MM.1S (cell line): ENCODE measurements around the gene OR2A2.

Experiments used
- CTCF ChIP-seq: fragments of 300-600 bp; sonication (generic); IDR thresholded peaks from 2 replicates; pipeline ENCODE4 v1.5.1; 2016; ENCODE audit warnings: antibody characterized with exemption, low read length, mixed read lengths
- EZH2phosphoT487 ChIP-seq: fragments of 300-600 bp; sonication (generic); IDR thresholded peaks from 2 replicates; pipeline ENCODE4 v1.6.1; 2018; ENCODE audit warnings: antibody characterized with exemption, low read length

GRCh38 chr7:144098776-144099175 lies 10.6 kb upstream of the OR2A2 start:
- TF ChIP-seq CTCF (no peak), EZH2phosphoT487 (no peak)
